B cell (primary cell): Measurements from ENCODE around the gene IL13RA1. TPM values are rescaled to one million over a fixed set of nuclear protein-coding genes. Genes with fewer than 3 reads are reported as not detected.

ENCODE experiments used
- ATAC-seq: fragments of 200-7000 bp; cut with Tn5 transposase; one replicate; pipeline ENCODE4 v1.10.0; 2021; ENCODE audit warnings: low read depth, mild to moderate bottlenecking, moderate number of reproducible peaks, moderate library complexity
- CTCF ChIA-PET: fragments of 350-600 bp; sonication (Branson Sonifier 250); formaldehyde crosslinking; loops from one replicate; lab custom pipeline; 2021; ENCODE audit warnings: antibody characterized with exemption, inconsistent platforms; lab: Charles Lee
- POLR2A ChIA-PET: fragments of 350-600 bp; sonication (Branson Sonifier 250); formaldehyde crosslinking; loops from one replicate; lab custom pipeline; 2021; ENCODE audit warnings: antibody characterized with exemption; lab: Charles Lee
- DNase-seq: peaks from one replicate; pipeline ENCODE4 v3.0.0; 2013
- H2AFZ ChIP-seq: 2 replicates; pipeline ENCODE4 v1.6.1; 2012; ENCODE audit warnings: mild to moderate bottlenecking, low read depth, low read length; ENCODE audit not compliant: insufficient read depth, poor library complexity, severe bottlenecking
- H3K27ac ChIP-seq, 2 donors: 1 replicate in 1 of 2; 2 replicates in 1 of 2; pipeline ENCODE4 v1.5.1; 2012 to 2013; ENCODE audit warnings: low read length in 2 of 2, mild to moderate bottlenecking in 2 of 2, moderate library complexity in 1 of 2
- H3K27me3 ChIP-seq, 4 experiments: fragments of 200-600 bp in 1 of 4; sonication (generic) in 1 of 4; replicated peaks in 1 of 4; 1 replicate in 2 of 4; 2 replicates in 2 of 4; pipeline versions ENCODE4 v1.6.1 to v1.7.0; 2013 to 2016; ENCODE audit warnings: low read length in 3 of 4, mild to moderate bottlenecking in 2 of 4, mixed read lengths in 1 of 4, moderate library complexity in 1 of 4; ENCODE audit not compliant: insufficient read depth in 4 of 4, control insufficient read depth in 3 of 4; ENCODE audit errors: control extremely low read depth in 1 of 4
- H3K36me3 ChIP-seq, 2 experiments: replicated peaks in 1 of 2; 1 replicate in 1 of 2; 2 replicates in 1 of 2; pipeline versions ENCODE4 v1.6.1 to v1.7.1; 2013; ENCODE audit warnings: low read length in 1 of 2; ENCODE audit not compliant: insufficient read depth in 2 of 2, control insufficient read depth in 1 of 2; ENCODE audit errors: control extremely low read depth in 1 of 2, extremely low read depth in 1 of 2
- H3K4me1 ChIP-seq, 2 donors: fragments of 200-600 bp in 1 of 2; sonication (generic) in 1 of 2; 1 replicate in 1 of 2; 2 replicates in 1 of 2; pipeline versions ENCODE4 v1.5.1 to v1.6.1; 2013 to 2017; ENCODE audit warnings: low read length in 2 of 2; ENCODE audit not compliant: control insufficient read depth in 2 of 2, insufficient read depth in 2 of 2
- H3K4me2 ChIP-seq: replicated peaks from 2 replicates; pipeline ENCODE3; 2012; ENCODE audit warnings: mild to moderate bottlenecking, low read depth, low read length; ENCODE audit not compliant: poor library complexity, severe bottlenecking
- H3K4me3 ChIP-seq, 5 experiments: fragments of 200-600 bp in 1 of 5; sonication (generic) in 1 of 5; 1 replicate in 3 of 5; 2 replicates in 2 of 5; pipeline versions ENCODE4 v1.5.1 to v1.7.0; 2011 to 2016; ENCODE audit warnings: low read length in 4 of 5, mild to moderate bottlenecking in 4 of 5, low read depth in 2 of 5, control low read depth in 1 of 5, moderate library complexity in 1 of 5; ENCODE audit not compliant: insufficient read depth in 1 of 5; ENCODE audit errors: control extremely low read depth in 1 of 5, extremely low read depth in 1 of 5
- H3K79me2 ChIP-seq: fragments of 200-600 bp; sonication (generic); one replicate; pipeline ENCODE4 v1.6.0; 2016; ENCODE audit warnings: low read length; ENCODE audit not compliant: control insufficient read depth, insufficient read depth
- H3K9ac ChIP-seq: fragments of 200-600 bp; sonication (generic); 2 replicates; pipeline ENCODE4 v1.6.1; 2017; ENCODE audit warnings: mild to moderate bottlenecking, low read length, moderate library complexity
- H3K9me3 ChIP-seq, 3 donors: one replicate each; pipeline versions ENCODE4 v1.6.1 to v1.7.1; 2013; ENCODE audit warnings: low read length in 2 of 3; ENCODE audit not compliant: control insufficient read depth in 2 of 3, insufficient read depth in 1 of 3; ENCODE audit errors: control extremely low read depth in 1 of 3
- H4K20me1 ChIP-seq: 2 replicates; pipeline ENCODE4 v1.6.0; 2012; ENCODE audit warnings: mild to moderate bottlenecking, low read length; ENCODE audit not compliant: insufficient read depth, control insufficient read depth, poor library complexity, severe bottlenecking
- H3K27ac Mint-ChIP-seq: one replicate; pipeline ENCODE4 v1.8.0; 2021; ENCODE audit warnings: mixed read lengths
- H3K27me3 Mint-ChIP-seq: one replicate; pipeline ENCODE4 v1.8.0; 2021; ENCODE audit warnings: mixed read lengths
- H3K4me1 Mint-ChIP-seq: one replicate; pipeline ENCODE4 v1.8.0; 2021; ENCODE audit warnings: mixed read lengths
- H3K4me3 Mint-ChIP-seq: one replicate; pipeline ENCODE4 v1.8.0; 2021; ENCODE audit warnings: mixed read lengths
- H3K9me3 Mint-ChIP-seq: one replicate; pipeline ENCODE4 v1.8.0; 2022; ENCODE audit warnings: mixed read lengths; ENCODE audit not compliant: insufficient read depth
- EZH2 ChIP-seq: IDR thresholded peaks from 2 replicates; pipeline ENCODE4 v1.6.1; 2012; ENCODE audit warnings: borderline replicate concordance, low read depth, mild to moderate bottlenecking, moderate library complexity, low read length; ENCODE audit not compliant: insufficient read depth, poor library complexity, severe bottlenecking
- WGBS: methylation state at CpG from one replicate; pipeline ENCODE4 v1.1.5; 2013; ENCODE audit warnings: missing lambda C conversion rate; ENCODE audit not compliant: insufficient coverage; 5-methylcytosine and 5-hydroxymethylcytosine counted together
- intact Hi-C: fragments of 100-400 bp; cut with micrococcal nuclease; formaldehyde crosslinking; loops from one replicate; pipeline ENCODE4 v1.10.0; 2022
- polyA plus RNA-seq: library from polyadenylated mRNA; depleted of rRNA; stranded (reverse); fragments of >200 nt; gene quantifications from 2 replicates; pipeline ENCODE4 v1.2.3, GENCODE V29; 2012
- total RNA-seq, 2 donors: library from RNA; stranded (reverse); fragments of 120-200 nt in 1 of 2; gene quantifications; 1 replicate in 1 of 2; 2 replicates in 1 of 2; pipeline versions ENCODE4 v1.2.3 to v1.2.4, GENCODE V29; 2013 to 2022
- TF ChIP-seq, protein P1 (sequence below): fragments of 200-600 bp; IDR thresholded peaks from one replicate; pipeline ENCODE4 v1.8.0; 2022; ENCODE audit warnings: antibody characterized with exemption, mild to moderate bottlenecking

The IL13RA1 gene
- total and polyA plus RNA-seq, 2 donors (not counting 1 experiment from before 2014, with no cell fraction given) = 9.2 to 36.1 TPM

DNA sequence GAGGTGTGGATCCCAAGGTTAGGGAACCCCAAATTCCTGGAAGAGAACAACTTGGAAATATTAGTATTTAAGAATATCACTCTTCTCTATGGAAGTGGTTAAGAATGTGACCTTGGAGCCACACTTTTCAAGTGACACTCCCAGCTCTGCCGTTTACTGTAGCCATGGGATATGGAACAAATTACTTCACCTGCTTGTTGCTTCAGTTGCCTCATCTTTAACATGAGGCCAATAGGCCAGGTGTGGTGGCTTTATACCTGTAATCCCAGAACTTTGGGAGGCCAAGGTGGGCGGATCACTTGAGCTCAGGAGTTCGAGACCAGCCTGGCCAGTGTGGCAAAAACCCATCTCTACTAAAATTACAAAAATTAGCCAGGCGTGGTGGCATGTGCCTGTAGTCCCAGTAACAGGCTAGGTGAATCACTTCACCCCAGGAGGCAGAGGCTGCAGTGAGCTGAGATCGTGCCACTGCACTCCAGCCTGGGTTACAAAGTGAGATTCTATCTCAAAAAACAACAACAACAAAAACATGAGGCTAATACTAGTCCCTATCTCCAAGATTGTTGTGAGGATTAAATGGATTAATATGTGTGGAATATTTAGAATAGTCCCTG lies 13.0 kb downstream of the IL13RA1 start:
- POLR2A ChIA-PET = no interaction called here
- Mint-ChIP-seq H3K4me1 (peaks cover 17% of the 10 kb centered on the region), H3K9me3 (no peaks in the 10 kb centered on the region), H3K4me3 (no peak overlapping the region), H3K27me3 (no peaks in the 10 kb centered on the region), H3K27ac (no peak overlapping the region)
- intact Hi-C loops = no loop called here
- no CpG with 5 or more reads among the region's 5 CpGs for WGBS
- no peak overlapping the region for H3K27ac ChIP-seq
- no peak overlapping the region for H3K9ac ChIP-seq
- H4K20me1 ChIP-seq = no peaks in the 10 kb centered on the region
- no peak for ATAC-seq
- DNase-seq = no peak
- H3K4me1 ChIP-seq = peaks cover 9 to 14% of the 10 kb centered on the region in 2 donors
- no peaks in the 10 kb centered on the region for H3K27me3 ChIP-seq
- H3K79me2 ChIP-seq = peaks cover 23% of the 10 kb centered on the region
- TF ChIP-seq EZH2 = no peak
- TF ChIP-seq, protein P1, sequence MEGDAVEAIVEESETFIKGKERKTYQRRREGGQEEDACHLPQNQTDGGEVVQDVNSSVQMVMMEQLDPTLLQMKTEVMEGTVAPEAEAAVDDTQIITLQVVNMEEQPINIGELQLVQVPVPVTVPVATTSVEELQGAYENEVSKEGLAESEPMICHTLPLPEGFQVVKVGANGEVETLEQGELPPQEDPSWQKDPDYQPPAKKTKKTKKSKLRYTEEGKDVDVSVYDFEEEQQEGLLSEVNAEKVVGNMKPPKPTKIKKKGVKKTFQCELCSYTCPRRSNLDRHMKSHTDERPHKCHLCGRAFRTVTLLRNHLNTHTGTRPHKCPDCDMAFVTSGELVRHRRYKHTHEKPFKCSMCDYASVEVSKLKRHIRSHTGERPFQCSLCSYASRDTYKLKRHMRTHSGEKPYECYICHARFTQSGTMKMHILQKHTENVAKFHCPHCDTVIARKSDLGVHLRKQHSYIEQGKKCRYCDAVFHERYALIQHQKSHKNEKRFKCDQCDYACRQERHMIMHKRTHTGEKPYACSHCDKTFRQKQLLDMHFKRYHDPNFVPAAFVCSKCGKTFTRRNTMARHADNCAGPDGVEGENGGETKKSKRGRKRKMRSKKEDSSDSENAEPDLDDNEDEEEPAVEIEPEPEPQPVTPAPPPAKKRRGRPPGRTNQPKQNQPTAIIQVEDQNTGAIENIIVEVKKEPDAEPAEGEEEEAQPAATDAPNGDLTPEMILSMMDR = no peak
- peaks cover 0 to 9% (median 0%) of the 10 kb centered on the region in 3 donors for H3K9me3 ChIP-seq
- H3K4me2 ChIP-seq = no peak overlapping the region
- H2AFZ ChIP-seq = no peak overlapping the region
- H3K36me3 ChIP-seq = no peaks in the 10 kb centered on the region
- H3K4me3 ChIP-seq = no peak overlapping the region
- CTCF ChIA-PET = no interaction called here

DNA sequence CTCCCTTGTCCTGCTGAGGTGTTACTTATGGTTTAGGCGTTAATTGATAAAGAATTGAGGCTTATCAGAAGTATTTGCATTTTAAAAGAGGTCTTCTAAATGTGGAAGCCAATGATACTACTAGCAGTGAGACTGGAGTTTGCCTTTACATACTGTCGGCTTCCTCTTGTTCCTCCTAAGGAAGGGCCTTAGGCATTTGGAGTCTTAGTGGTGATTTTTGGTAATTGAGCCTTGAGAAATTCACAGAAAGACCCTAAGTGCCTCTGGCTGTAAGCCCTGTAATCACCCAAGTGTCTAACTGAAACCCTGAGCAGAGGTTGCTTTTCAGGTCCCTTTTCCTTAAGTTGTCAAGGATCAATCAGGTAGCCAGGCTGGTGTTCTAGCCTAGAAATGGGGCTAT lies 14.8 kb downstream of the IL13RA1 start:
- Histone ChIP-seq H3K9me3 (peaks cover 0 to 5% (median 0%) of the 10 kb centered on the region in 3 donors), H3K4me2 (no peak overlapping the region), H3K4me1 (no peaks in the 10 kb centered on the region), H3K27me3 (no peaks in the 10 kb centered on the region), H4K20me1 (no peaks in the 10 kb centered on the region), H2AFZ (no peak overlapping the region), H3K36me3 (no peaks in the 10 kb centered on the region), H3K9ac (no peak overlapping the region), H3K27ac (no peak overlapping the region), H3K4me3 (no peak overlapping the region), H3K79me2 (peaks cover 10% of the 10 kb centered on the region)
- Mint-ChIP-seq H3K27me3 (no peaks in the 10 kb centered on the region), H3K4me3 (no peak overlapping the region), H3K9me3 (no peaks in the 10 kb centered on the region), H3K27ac (no peak overlapping the region), H3K4me1 (peaks cover 5% of the 10 kb centered on the region)
- intact Hi-C loops = no loop called here
- POLR2A ChIA-PET = no interaction called here
- no peak for TF ChIP-seq EZH2
- TF ChIP-seq, protein P1 = no peak
- DNase-seq (no peak), ATAC-seq (no peak)
- no CpG with 5 or more reads among the region's 2 CpGs for WGBS
- CTCF ChIA-PET = no interaction called here
